AG04450 (cell line): ENCODE measurements around the gene HOMER3. TPM values are rescaled to one million over a fixed set of nuclear protein-coding genes. Genes with fewer than 3 reads are reported as not detected.

Experiments
- CTCF ChIA-PET: fragments of 300-600, 350-600 bp; formaldehyde crosslinking; extraction: SDS; loops from one replicate; lab custom pipeline; 2022; ENCODE audit warnings: antibody characterized with exemption, inconsistent platforms; lab: Charles Lee
- POLR2A ChIA-PET: fragments of 350-600 bp; formaldehyde crosslinking; extraction: SDS; loops from one replicate; lab custom pipeline; 2021; ENCODE audit warnings: antibody characterized with exemption, inconsistent platforms; lab: Yijun Ruan, JAX
- DNase-seq: peaks from one replicate; pipeline ENCODE4 v3.0.0-alpha.2; 2011; ENCODE audit warnings: low read depth, low spot score
- H3K27ac ChIP-seq: one replicate; pipeline ENCODE4 v1.5.1; 2012; ENCODE audit warnings: low read depth, low read length, control low read depth
- H3K27me3 ChIP-seq: one replicate; pipeline ENCODE4 v1.6.0; 2012; ENCODE audit warnings: low read length; ENCODE audit not compliant: control insufficient read depth, insufficient read depth
- H3K4me3 ChIP-seq: 2 replicates; pipeline ENCODE4 v1.5.1; 2011; ENCODE audit warnings: mild to moderate bottlenecking, low read depth, low read length, control low read depth
- H3K9me3 ChIP-seq: 2 replicates; pipeline ENCODE4 v1.5.1; 2012; ENCODE audit warnings: low read length; ENCODE audit not compliant: control insufficient read depth, insufficient read depth
- CTCF ChIP-seq: IDR thresholded peaks from 2 replicates; pipeline ENCODE4 v1.5.1; 2011; ENCODE audit warnings: low read depth, low read length, control low read depth, inconsistent platforms
- polyA plus RNA-seq: library from polyadenylated mRNA; depleted of rRNA; stranded (reverse); fragments of >200 nt; gene quantifications from 2 replicates; pipeline ENCODE4 v1.2.3, GENCODE V29; 2011

Gene HOMER3
- polyA plus RNA-seq, 1 experiment: 29.0 TPM

GRCh38 chr19:18901491-18901890 is 39.5 kb downstream of the HOMER3 start:
- TF ChIP-seq CTCF: no peak
- ChIA-PET POLR2A (interaction anchor here (1.3 kb wide), 1 partner anchor 18 kb away, joined by 5 read pairs; the partner anchor contains the start of genes COPE and DDX49), CTCF (no interaction called here)
- DNase-seq: no peak
- Histone ChIP-seq H3K4me3 (no peak overlapping the region), H3K9me3 (peaks cover 3% of the 10 kb centered on the region; the same call in 1 of the 2 replicates), H3K27me3 (no peaks in the 10 kb centered on the region), H3K27ac (no peak overlapping the region)

- H3K4me3 ChIP-seq: no peak overlapping the region
- no peaks in the 10 kb centered on the region for H3K27me3 ChIP-seq
- CTCF ChIA-PET: no interaction called here
- peaks cover 3% of the 10 kb centered on the region; the same call in 1 of the 2 replicates for H3K9me3 ChIP-seq
- no peak for TF ChIP-seq CTCF
- DNase-seq: no peak
- POLR2A ChIA-PET: interaction anchor here (1.3 kb wide), 1 partner anchor 18 kb away, joined by 5 read pairs; the partner anchor contains the start of genes COPE and DDX49
- H3K27ac ChIP-seq: no peak overlapping the region
Measured at GRCh38 chr19:18900700-18901481, 40.1 kb downstream of the HOMER3 start.

GRCh38 chr19:18899624-18900560 is 41.1 kb downstream of the HOMER3 start:
- ChIA-PET CTCF (no interaction called here), POLR2A (interaction anchor here (0.5 kb wide), 1 partner anchor 329 kb away, joined by 5 read pairs; no protein-coding TSS in a partner anchor)
- TF ChIP-seq CTCF: no peak
- Histone ChIP-seq H3K27ac (no peak overlapping the region), H3K27me3 (peaks cover 2% of the 10 kb centered on the region), H3K9me3 (peaks cover 3% of the 10 kb centered on the region; the same call in 1 of the 2 replicates), H3K4me3 (no peak overlapping the region)
- DNase-seq: no peak

GRCh38 chr19:18898607-18899408 is 42.2 kb downstream of the HOMER3 start:
- no peak for DNase-seq
- Histone ChIP-seq H3K27me3 (peaks cover 13% of the 10 kb centered on the region), H3K4me3 (no peak overlapping the region), H3K9me3 (peaks cover 3% of the 10 kb centered on the region; the same call in 1 of the 2 replicates), H3K27ac (no peak overlapping the region)
- ChIA-PET CTCF (interaction anchor here (0.6 kb wide), 1 partner anchor 87 kb away, joined by 5 read pairs; no protein-coding TSS in a partner anchor), POLR2A (interaction anchor here (0.5 kb wide), 1 partner anchor 327 kb away, joined by 5 read pairs; no protein-coding TSS in a partner anchor)
- no peak for TF ChIP-seq CTCF
